HEK293 (cell line): Measurements from ENCODE around the gene PKM.

Experiments used
- CTCF ChIP-seq: fragments of 450-650 bp; formaldehyde crosslinking; IDR thresholded peaks from 2 replicates; pipeline ENCODE4 v1.5.1; 2016; ENCODE audit warnings: missing biosample characterization, missing genetic modification characterization
- ELK4 ChIP-seq: IDR thresholded peaks from 2 replicates; pipeline ENCODE4 v1.6.1; 2011; ENCODE audit warnings: mild to moderate bottlenecking, low read depth, low read length, borderline replicate concordance
- GFI1B ChIP-seq: fragments of 450-650 bp; formaldehyde crosslinking; IDR thresholded peaks from 2 replicates; pipeline ENCODE4 v1.5.1; 2016; ENCODE audit warnings: missing biosample characterization, missing genetic modification characterization
- GLIS2 ChIP-seq: fragments of 450-650 bp; formaldehyde crosslinking; IDR thresholded peaks from 2 replicates; pipeline ENCODE4 v1.5.1; 2016; ENCODE audit warnings: missing biosample characterization, missing genetic modification characterization
- ZBTB8A ChIP-seq: fragments of 450-650 bp; formaldehyde crosslinking; IDR thresholded peaks from 2 replicates; pipeline ENCODE4 v1.5.1; 2016; ENCODE audit warnings: missing biosample characterization, missing genetic modification characterization
- ZNF155 ChIP-seq: fragments of 450-650 bp; formaldehyde crosslinking; IDR thresholded peaks from 2 replicates; pipeline ENCODE4 v1.5.1; 2016; ENCODE audit warnings: missing biosample characterization, missing genetic modification characterization
- ZNF48 ChIP-seq: fragments of 450-650 bp; formaldehyde crosslinking; IDR thresholded peaks from 2 replicates; pipeline ENCODE4 v1.5.1; 2016; ENCODE audit warnings: missing biosample characterization, missing genetic modification characterization
- ZNF530 ChIP-seq: fragments of 450-650 bp; formaldehyde crosslinking; IDR thresholded peaks from 2 replicates; pipeline ENCODE4 v1.5.1; 2016; ENCODE audit warnings: low read depth, missing biosample characterization, missing genetic modification characterization

- no peak for TF ChIP-seq CTCF (tag by site-specific recombination)
- TF ChIP-seq GFI1B, result no peak
- no peak for TF ChIP-seq ZNF48 (tag by site-specific recombination)
- no peak for TF ChIP-seq ZBTB8A (tag by site-specific recombination)
- no peak for TF ChIP-seq GLIS2
- no peak for TF ChIP-seq ZNF530 (tag by site-specific recombination)
- TF ChIP-seq ELK4, result no peak
- no peak for TF ChIP-seq ZNF155 (tag by site-specific recombination)
These were observed 21.8 kb upstream of the PKM start for GRCh38 chr15:72252663-72253299.
